Calu3 (cell line): ENCODE results near the gene SLC12A6. TPM values are rescaled to one million over a fixed set of nuclear protein-coding genes. Genes with fewer than 3 reads are reported as not detected.

Experiments used
- BruUV-seq: library from RNA; stranded (reverse); fragments of 400-500 nt; replicated peaks from 2 replicates; lab custom pipeline; 2021; lab: Mats Ljungman, UMichigan
- CTCF ChIA-PET: fragments of 300-600 bp; sonication (Branson Sonifier 250); formaldehyde crosslinking; loops from one replicate; lab custom pipeline; 2022; ENCODE audit warnings: antibody characterized with exemption; lab: Charles Lee
- DNase-seq: peaks from one replicate; pipeline ENCODE4 v3.0.0; 2022
- H3K27ac Mint-ChIP-seq: one replicate; pipeline ENCODE4 v1.8.0; 2022; ENCODE audit warnings: mixed read lengths; ENCODE audit not compliant: unreplicated experiment
- H3K27me3 Mint-ChIP-seq: one replicate; pipeline ENCODE4 v1.8.0; 2022; ENCODE audit warnings: mixed read lengths; ENCODE audit not compliant: unreplicated experiment
- H3K36me3 Mint-ChIP-seq: one replicate; pipeline ENCODE4 v1.8.0; 2022; ENCODE audit warnings: mild to moderate bottlenecking, moderate library complexity, mixed read lengths; ENCODE audit not compliant: insufficient read depth, unreplicated experiment
- H3K4me1 Mint-ChIP-seq: one replicate; pipeline ENCODE4 v1.8.0; 2022; ENCODE audit warnings: mild to moderate bottlenecking, low read depth, mixed read lengths; ENCODE audit not compliant: unreplicated experiment
- H3K4me3 Mint-ChIP-seq: one replicate; pipeline ENCODE4 v1.8.0; 2022; ENCODE audit warnings: mild to moderate bottlenecking, low read depth, moderate library complexity, mixed read lengths; ENCODE audit not compliant: unreplicated experiment
- H3K9me3 Mint-ChIP-seq: one replicate; pipeline ENCODE4 v1.8.0; 2022; ENCODE audit warnings: low read depth, mixed read lengths; ENCODE audit not compliant: unreplicated experiment
- CTCF ChIP-seq: fragments of 200-600 bp; IDR thresholded peaks from one replicate; pipeline ENCODE4 v1.8.0; 2022; ENCODE audit warnings: antibody characterized with exemption; ENCODE audit not compliant: unreplicated experiment
- intact Hi-C: fragments of 100-400 bp; cut with micrococcal nuclease; formaldehyde crosslinking; loops from one replicate; pipeline ENCODE4 v1.10.0; 2022; ENCODE audit not compliant: unreplicated experiment
- microRNA-seq: library from miRNA; unstranded; fragments of <30 nt; microRNA quantifications from one replicate; pipeline ENCODE4 v1.2.0, GENCODE V29; 2022
- total RNA-seq: library from RNA; stranded (reverse); gene quantifications from 2 replicates; pipeline ENCODE4 v1.2.3, GENCODE V29; 2022

SLC12A6 gene
- total RNA-seq, 1 experiment from 2014 or later = 3.8 TPM

GRCh38 chr15:34188711-34189110 is 148.9 kb downstream of the SLC12A6 start:
- H3K27ac Mint-ChIP-seq = no peak overlapping the region
- TF ChIP-seq CTCF = no peak
- intact Hi-C loops = no loop called here
- H3K4me1 Mint-ChIP-seq = no peaks in the 10 kb centered on the region
- CTCF ChIA-PET = no interaction called here
- DNase-seq = no peak
- no peaks in the 10 kb centered on the region for H3K9me3 Mint-ChIP-seq
- no TSS peak for BruUV-seq
- no peaks in the 10 kb centered on the region for H3K36me3 Mint-ChIP-seq
- H3K27me3 Mint-ChIP-seq = no peaks in the 10 kb centered on the region
- no peak overlapping the region for H3K4me3 Mint-ChIP-seq

- DNase-seq = no peak
- no peak overlapping the region for H3K4me3 Mint-ChIP-seq
- no peaks in the 10 kb centered on the region for H3K36me3 Mint-ChIP-seq
- no peak for TF ChIP-seq CTCF
- H3K4me1 Mint-ChIP-seq = no peaks in the 10 kb centered on the region
- CTCF ChIA-PET = no interaction called here
- no TSS peak for BruUV-seq
- intact Hi-C loops = no loop called here
- H3K27me3 Mint-ChIP-seq = no peaks in the 10 kb centered on the region
- no peaks in the 10 kb centered on the region for H3K9me3 Mint-ChIP-seq
- H3K27ac Mint-ChIP-seq = no peak overlapping the region
Measured at GRCh38 chr15:34185666-34186065, 151.9 kb downstream of the SLC12A6 start.

GRCh38 chr15:34182942-34183341 is 154.6 kb downstream of the SLC12A6 start:
- H3K27ac Mint-ChIP-seq = no peak overlapping the region
- intact Hi-C loops = no loop called here
- CTCF ChIA-PET = interaction anchor here (0.6 kb wide), 1 partner anchor 162 kb away, joined by 4 read pairs; no protein-coding TSS in a partner anchor
- no TSS peak for BruUV-seq
- peak; percentile 2 for DNase-seq
- no peaks in the 10 kb centered on the region for H3K4me1 Mint-ChIP-seq
- no peaks in the 10 kb centered on the region for H3K36me3 Mint-ChIP-seq
- no peaks in the 10 kb centered on the region for H3K27me3 Mint-ChIP-seq
- H3K4me3 Mint-ChIP-seq = no peak overlapping the region
- H3K9me3 Mint-ChIP-seq = no peaks in the 10 kb centered on the region
- TF ChIP-seq CTCF = no peak

Small RNA genes within 50 kb of the gene (microRNA-seq; reads per million reads assigned to microRNA genes)
- gene MIR1233-1 = not detected

Other genes starting within 250 kb of the SLC12A6 start
- 30.5 and 34.3 TPM in 2 replicates for gene EMC7, start 235.9 kb downstream of the SLC12A6 start, total RNA-seq
- 1.3 TPM in 2 replicates for gene PGBD4, start 235.7 kb downstream of the SLC12A6 start, total RNA-seq
- gene KATNBL1, start 127.7 kb downstream of the SLC12A6 start, total RNA-seq = 12.9 and 14.8 TPM in 2 replicates
- 40.3 and 43.9 TPM in 2 replicates for gene EMC4, start 112.8 kb downstream of the SLC12A6 start, total RNA-seq
- 46.0 and 48.1 TPM in 2 replicates for gene NOP10, start 5.4 kb upstream of the SLC12A6 start, total RNA-seq
- not detected in 2 replicates for gene NUTM1, start 5.5 kb upstream of the SLC12A6 start, total RNA-seq
- gene LPCAT4, start 29.4 kb upstream of the SLC12A6 start, total RNA-seq = 28.9 and 35.3 TPM in 2 replicates
- gene GOLGA8A, start 100.0 kb upstream of the SLC12A6 start, total RNA-seq = 37.2 and 46.5 TPM in 2 replicates
- gene GOLGA8B, start 245.9 kb upstream of the SLC12A6 start, total RNA-seq = 72.5 and 74.9 TPM in 2 replicates